DOHH2 (cell line): ENCODE results near the gene GALNT9.

Experiments
- H3F3A ChIP-seq: fragments of 200-600 bp; sonication (generic), shearing (Covaris generic); 2 replicates; pipeline ENCODE4 v1.6.0; 2016; ENCODE audit warnings: antibody characterized with exemption, mild to moderate bottlenecking; ENCODE audit not compliant: control insufficient read depth, insufficient read depth
- H3K27ac ChIP-seq: fragments of 200-600 bp; sonication (generic); 2 replicates; pipeline ENCODE4 v1.5.1; 2014; ENCODE audit warnings: low read depth, mild to moderate bottlenecking, low read length, moderate library complexity
- H3K27me3 ChIP-seq: fragments of 200-600 bp; sonication (generic); 2 replicates; pipeline ENCODE4 v1.6.1; 2014; ENCODE audit warnings: mild to moderate bottlenecking, low read length, mixed read lengths; ENCODE audit not compliant: control insufficient read depth
- H3K36me3 ChIP-seq: fragments of 200-600 bp; sonication (generic); 2 replicates; pipeline ENCODE4 v1.6.1; 2014; ENCODE audit warnings: mild to moderate bottlenecking, low read length, moderate library complexity, mixed read lengths; ENCODE audit not compliant: control insufficient read depth
- H3K4me1 ChIP-seq: fragments of 200-600 bp; sonication (generic); 2 replicates; pipeline ENCODE4 v1.6.1; 2014; ENCODE audit warnings: mild to moderate bottlenecking, low read length, mixed read lengths; ENCODE audit not compliant: control insufficient read depth
- H3K4me2 ChIP-seq: fragments of 200-600 bp; sonication (generic); 2 replicates; pipeline ENCODE4 v1.6.0; 2014; ENCODE audit warnings: mild to moderate bottlenecking, low read length, moderate library complexity
- H3K4me3 ChIP-seq: fragments of 200-600 bp; sonication (generic); 2 replicates; pipeline ENCODE4 v1.5.1; 2014; ENCODE audit warnings: mild to moderate bottlenecking, low read length, mixed read lengths
- H3K79me2 ChIP-seq: fragments of 200-600 bp; sonication (generic); 2 replicates; pipeline ENCODE4 v1.6.1; 2014; ENCODE audit warnings: mild to moderate bottlenecking, low read length, mixed read lengths; ENCODE audit not compliant: control insufficient read depth
- H3K9me2 ChIP-seq: fragments of 200-600 bp; sonication (generic); replicated peaks from 2 replicates; pipeline ENCODE4 v1.6.1; 2014; ENCODE audit warnings: mild to moderate bottlenecking, low read length, mixed read lengths; ENCODE audit not compliant: control insufficient read depth
- H3K9me3 ChIP-seq: fragments of 200-600 bp; sonication (generic); 2 replicates; pipeline ENCODE4 v1.6.1; 2014; ENCODE audit warnings: antibody characterized with exemption, low read length, mixed read lengths; ENCODE audit not compliant: control insufficient read depth, insufficient read depth
- H4K20me1 ChIP-seq: fragments of 200-600 bp; sonication (generic); 2 replicates; pipeline ENCODE4 v1.6.0; 2014; ENCODE audit warnings: low read depth, mild to moderate bottlenecking, antibody characterized with exemption, low read length, moderate library complexity; ENCODE audit not compliant: control insufficient read depth, insufficient read depth
- CTCF ChIP-seq: fragments of 200-600 bp; sonication (generic); IDR thresholded peaks from one replicate; pipeline ENCODE4 v1.5.1; 2014; ENCODE audit warnings: antibody characterized with exemption, mild to moderate bottlenecking, low read depth, low read length; ENCODE audit not compliant: poor library complexity, severe bottlenecking
- EZH2phosphoT487 ChIP-seq: fragments of 200-600 bp; sonication (generic); IDR thresholded peaks from 2 replicates; pipeline ENCODE4 v1.6.1; 2017; ENCODE audit warnings: borderline replicate concordance, mild to moderate bottlenecking, antibody characterized with exemption, low read length, moderate library complexity, mixed read lengths

Gene GALNT9

DNA sequence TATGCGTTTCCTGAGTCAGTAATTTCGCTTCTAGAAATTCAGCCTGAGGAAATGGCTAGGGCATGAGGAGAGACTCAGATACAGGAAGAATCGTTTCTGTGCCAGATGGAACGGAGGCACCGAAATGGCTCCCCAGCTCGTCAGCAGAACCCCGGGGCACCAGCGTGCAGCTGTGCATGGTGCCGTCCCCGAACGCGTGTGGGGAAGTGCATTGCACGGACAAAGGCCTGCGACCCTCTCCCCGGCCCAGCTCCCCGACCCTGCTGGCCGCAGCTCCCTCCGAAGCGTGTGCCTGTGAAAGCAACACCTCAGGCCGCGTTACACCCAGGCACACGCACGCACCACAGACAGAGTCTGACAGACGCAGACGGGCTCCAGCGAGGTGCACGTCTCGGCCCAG is 102.3 kb downstream of the GALNT9 start:
- no peak overlapping the region for H3K4me2 ChIP-seq
- H3K27me3 ChIP-seq, result no peaks in the 10 kb centered on the region
- no peaks in the 10 kb centered on the region for H3K79me2 ChIP-seq
- H3K27ac ChIP-seq, result no peak overlapping the region
- no peak overlapping the region for H3K4me3 ChIP-seq
- H3F3A ChIP-seq, result peaks cover 3% of the 10 kb centered on the region
- TF ChIP-seq EZH2phosphoT487 (no peak), CTCF (no peak)
- no peaks in the 10 kb centered on the region for H3K36me3 ChIP-seq
- H3K4me1 ChIP-seq, result peaks cover 10% of the 10 kb centered on the region
- H3K9me2 ChIP-seq, result no peaks in the 10 kb centered on the region
- H4K20me1 ChIP-seq, result no peaks in the 10 kb centered on the region
- H3K9me3 ChIP-seq, result peaks cover 36% of the 10 kb centered on the region; the same call in 1 of the 2 replicates

GRCh38 chr12:132226604-132227003 is 102.8 kb downstream of the GALNT9 start:
- Histone ChIP-seq H3K4me3 (no peak overlapping the region), H3K36me3 (no peaks in the 10 kb centered on the region), H3F3A (peaks cover 7% of the 10 kb centered on the region), H3K9me2 (no peaks in the 10 kb centered on the region), H3K27me3 (no peaks in the 10 kb centered on the region), H3K4me1 (peaks cover 13% of the 10 kb centered on the region), H4K20me1 (no peaks in the 10 kb centered on the region), H3K27ac (no peak overlapping the region), H3K79me2 (no peaks in the 10 kb centered on the region), H3K4me2 (no peak overlapping the region), H3K9me3 (peaks cover 36% of the 10 kb centered on the region; the same call in 1 of the 2 replicates)
- TF ChIP-seq CTCF, result no peak
- no peak for TF ChIP-seq EZH2phosphoT487

DNA sequence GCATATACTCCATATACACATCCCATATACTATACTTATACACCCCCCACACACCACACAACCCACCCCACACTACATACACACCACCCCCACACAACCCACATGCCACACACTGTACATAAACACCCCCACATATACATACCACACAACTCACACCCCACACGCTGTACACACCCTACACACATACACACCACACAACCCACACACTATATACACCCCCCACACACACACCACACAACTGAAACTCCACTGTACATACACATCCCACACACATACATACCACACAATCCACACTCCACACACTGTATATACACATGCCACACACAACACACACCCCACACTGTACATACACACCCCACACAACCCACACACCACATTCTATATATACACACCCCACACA is 104.2 kb downstream of the GALNT9 start:
- no peak for TF ChIP-seq EZH2phosphoT487
- TF ChIP-seq CTCF, result no peak
- H3K27me3 ChIP-seq, result no peaks in the 10 kb centered on the region; the same call in none of the 2 replicates
- no peak overlapping the region for H3K4me3 ChIP-seq
- H3K36me3 ChIP-seq, result no peaks in the 10 kb centered on the region
- no peak overlapping the region for H3K4me2 ChIP-seq
- H4K20me1 ChIP-seq, result no peaks in the 10 kb centered on the region
- peaks cover 7% of the 10 kb centered on the region for H3F3A ChIP-seq
- H3K9me3 ChIP-seq, result peaks cover 30% of the 10 kb centered on the region; the same call in 1 of the 2 replicates
- H3K4me1 ChIP-seq, result peaks cover 13% of the 10 kb centered on the region
- H3K79me2 ChIP-seq, result no peaks in the 10 kb centered on the region
- H3K9me2 ChIP-seq, result no peaks in the 10 kb centered on the region
- H3K27ac ChIP-seq, result no peak overlapping the region
